CD4-positive, alpha-beta T cell treated with Interleukin-12 subunit alpha and Interleukin-12 subunit beta, for 1 hour (primary cell): ENCODE measurements around the gene SMARCD3.

Experiments
- DNase-seq: peaks from one replicate; pipeline ENCODE4 v3.0.0-alpha.2; 2020

The SMARCD3 gene

GRCh38 chr7:151233804-151234203 is 14.7 kb downstream of the SMARCD3 start:
- DNase-seq = no peak

GRCh38 chr7:151232917-151233701 is 15.4 kb downstream of the SMARCD3 start:
- DNase-seq = peak; percentile 66

GRCh38 chr7:151232091-151232916 is 16.2 kb downstream of the SMARCD3 start, which contains the start of gene CHPF2:
CHPF2 (plus strand) TSS chr7:151232483; CDS start chr7:151234012, 1,529 bp downstream.
- DNase-seq = peak; percentile 89

- no peak for DNase-seq
Measured at GRCh38 chr7:151231080-151231479, 17.4 kb downstream of the SMARCD3 start.

- DNase-seq = no peak
Measured at GRCh38 chr7:151229249-151229648, 19.2 kb downstream of the SMARCD3 start.

GRCh38 chr7:151228024-151228866 is 20.2 kb downstream of the SMARCD3 start:
- no peak for DNase-seq

- peak; percentile 95 for DNase-seq
Measured at GRCh38 chr7:151226875-151227782, 21.4 kb downstream of the SMARCD3 start, which contains the start of gene ABCF2. ABCF2 (minus strand) TSS chr7:151227205; CDS start chr7:151226458, 747 bp downstream.

- DNase-seq = no peak
Measured at GRCh38 chr7:151226560-151226874, 22.0 kb downstream of the SMARCD3 start.

GRCh38 chr7:151225948-151226510 is 22.5 kb downstream of the SMARCD3 start:
- no peak for DNase-seq

- no peak for DNase-seq
Measured at GRCh38 chr7:151223728-151224127, 24.8 kb downstream of the SMARCD3 start.

GRCh38 chr7:151218170-151218569 is 30.3 kb downstream of the SMARCD3 start:
- DNase-seq = no peak

- DNase-seq = no peak
Measured at GRCh38 chr7:151215396-151215795, 33.1 kb downstream of the SMARCD3 start.

GRCh38 chr7:151213826-151214225 is 34.7 kb downstream of the SMARCD3 start:
- no peak for DNase-seq

- DNase-seq = no peak
Measured at GRCh38 chr7:151212626-151213025, 35.9 kb downstream of the SMARCD3 start.

- no peak for DNase-seq
Measured at GRCh38 chr7:151211155-151211772, 37.2 kb downstream of the SMARCD3 start.

- no peak for DNase-seq
Measured at GRCh38 chr7:151210087-151210854, 38.2 kb downstream of the SMARCD3 start, which contains the start of gene H2BK1. H2BK1 (minus strand) TSS chr7:151210488; CDS start chr7:151210318, 170 bp downstream.

GRCh38 chr7:151209588-151209987 is 38.9 kb downstream of the SMARCD3 start:
- no peak for DNase-seq

GRCh38 chr7:151208253-151208862 is 40.1 kb downstream of the SMARCD3 start:
- DNase-seq = no peak

GRCh38 chr7:151207804-151208203 is 40.7 kb downstream of the SMARCD3 start:
- DNase-seq = no peak

GRCh38 chr7:151207315-151207714 is 41.2 kb downstream of the SMARCD3 start:
- DNase-seq = no peak
